ENCODE data around the gene PAFAH1B1.

DNA sequence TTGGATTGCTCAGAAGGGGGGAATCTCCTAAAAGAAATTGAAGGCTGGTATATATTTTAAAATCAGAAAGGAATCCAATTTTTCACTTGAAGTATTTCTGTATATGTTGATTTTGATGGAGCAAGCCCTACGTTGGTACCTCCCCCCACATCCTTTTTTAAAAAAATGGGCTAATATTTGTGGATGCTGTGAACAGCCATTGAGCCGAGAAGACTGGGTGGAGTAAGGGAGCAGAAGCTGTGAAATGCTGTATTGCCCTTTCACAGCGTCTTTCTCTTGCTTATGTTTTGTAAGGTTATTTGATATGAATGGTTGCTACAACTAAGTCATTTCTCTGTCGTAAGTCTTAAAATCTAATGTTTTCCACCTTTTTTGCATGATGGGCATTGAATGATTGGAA, 2.3 kb downstream of the PAFAH1B1 start:
- TF ChIP-seq, protein P1, sequence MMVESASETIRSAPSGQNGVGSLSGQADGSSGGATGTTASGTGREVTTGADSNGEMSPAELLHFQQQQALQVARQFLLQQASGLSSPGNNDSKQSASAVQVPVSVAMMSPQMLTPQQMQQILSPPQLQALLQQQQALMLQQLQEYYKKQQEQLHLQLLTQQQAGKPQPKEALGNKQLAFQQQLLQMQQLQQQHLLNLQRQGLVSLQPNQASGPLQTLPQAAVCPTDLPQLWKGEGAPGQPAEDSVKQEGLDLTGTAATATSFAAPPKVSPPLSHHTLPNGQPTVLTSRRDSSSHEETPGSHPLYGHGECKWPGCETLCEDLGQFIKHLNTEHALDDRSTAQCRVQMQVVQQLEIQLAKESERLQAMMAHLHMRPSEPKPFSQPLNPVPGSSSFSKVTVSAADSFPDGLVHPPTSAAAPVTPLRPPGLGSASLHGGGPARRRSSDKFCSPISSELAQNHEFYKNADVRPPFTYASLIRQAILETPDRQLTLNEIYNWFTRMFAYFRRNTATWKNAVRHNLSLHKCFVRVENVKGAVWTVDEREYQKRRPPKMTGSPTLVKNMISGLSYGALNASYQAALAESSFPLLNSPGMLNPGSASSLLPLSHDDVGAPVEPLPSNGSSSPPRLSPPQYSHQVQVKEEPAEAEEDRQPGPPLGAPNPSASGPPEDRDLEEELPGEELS (CRISPR knock-in tag; IDR thresholded peaks at IDR 0.05): no peak
- TF ChIP-seq, protein P2, sequence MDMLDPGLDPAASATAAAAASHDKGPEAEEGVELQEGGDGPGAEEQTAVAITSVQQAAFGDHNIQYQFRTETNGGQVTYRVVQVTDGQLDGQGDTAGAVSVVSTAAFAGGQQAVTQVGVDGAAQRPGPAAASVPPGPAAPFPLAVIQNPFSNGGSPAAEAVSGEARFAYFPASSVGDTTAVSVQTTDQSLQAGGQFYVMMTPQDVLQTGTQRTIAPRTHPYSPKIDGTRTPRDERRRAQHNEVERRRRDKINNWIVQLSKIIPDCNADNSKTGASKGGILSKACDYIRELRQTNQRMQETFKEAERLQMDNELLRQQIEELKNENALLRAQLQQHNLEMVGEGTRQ (CRISPR knock-in tag; IDR thresholded peaks at IDR 0.05): no peak
- TF ChIP-seq, protein P3, sequence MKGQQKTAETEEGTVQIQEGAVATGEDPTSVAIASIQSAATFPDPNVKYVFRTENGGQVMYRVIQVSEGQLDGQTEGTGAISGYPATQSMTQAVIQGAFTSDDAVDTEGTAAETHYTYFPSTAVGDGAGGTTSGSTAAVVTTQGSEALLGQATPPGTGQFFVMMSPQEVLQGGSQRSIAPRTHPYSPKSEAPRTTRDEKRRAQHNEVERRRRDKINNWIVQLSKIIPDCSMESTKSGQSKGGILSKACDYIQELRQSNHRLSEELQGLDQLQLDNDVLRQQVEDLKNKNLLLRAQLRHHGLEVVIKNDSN (CRISPR knock-in tag; IDR thresholded peaks at IDR 0.05): no peak
- TF ChIP-seq, protein P4, sequence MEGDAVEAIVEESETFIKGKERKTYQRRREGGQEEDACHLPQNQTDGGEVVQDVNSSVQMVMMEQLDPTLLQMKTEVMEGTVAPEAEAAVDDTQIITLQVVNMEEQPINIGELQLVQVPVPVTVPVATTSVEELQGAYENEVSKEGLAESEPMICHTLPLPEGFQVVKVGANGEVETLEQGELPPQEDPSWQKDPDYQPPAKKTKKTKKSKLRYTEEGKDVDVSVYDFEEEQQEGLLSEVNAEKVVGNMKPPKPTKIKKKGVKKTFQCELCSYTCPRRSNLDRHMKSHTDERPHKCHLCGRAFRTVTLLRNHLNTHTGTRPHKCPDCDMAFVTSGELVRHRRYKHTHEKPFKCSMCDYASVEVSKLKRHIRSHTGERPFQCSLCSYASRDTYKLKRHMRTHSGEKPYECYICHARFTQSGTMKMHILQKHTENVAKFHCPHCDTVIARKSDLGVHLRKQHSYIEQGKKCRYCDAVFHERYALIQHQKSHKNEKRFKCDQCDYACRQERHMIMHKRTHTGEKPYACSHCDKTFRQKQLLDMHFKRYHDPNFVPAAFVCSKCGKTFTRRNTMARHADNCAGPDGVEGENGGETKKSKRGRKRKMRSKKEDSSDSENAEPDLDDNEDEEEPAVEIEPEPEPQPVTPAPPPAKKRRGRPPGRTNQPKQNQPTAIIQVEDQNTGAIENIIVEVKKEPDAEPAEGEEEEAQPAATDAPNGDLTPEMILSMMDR (IDR thresholded peaks at IDR 0.05): no peak
- TF ChIP-seq FOXK1 (CRISPR knock-in tag; IDR thresholded peaks at IDR 0.05) (no peak), CBFB (CRISPR knock-in tag; IDR thresholded peaks at IDR 0.05; ENCODE audit: low read depth) (no peak), ATF2 (CRISPR knock-in tag; IDR thresholded peaks at IDR 0.05; ENCODE audit: borderline replicate concordance, low read depth) (no peak), ARID4B (CRISPR knock-in tag; IDR thresholded peaks at IDR 0.05; ENCODE audit: borderline replicate concordance) (no peak), NFYB (CRISPR knock-in tag; conservative IDR thresholded peaks at IDR 0.05; ENCODE audit: low read depth) (no peak)

All from WTC11 (cell line).